ENCODE data around the gene ARID4A. TPM values are rescaled to one million over a fixed set of nuclear protein-coding genes. Genes with fewer than 3 reads are reported as not detected.

Gene ARID4A
- total and polyA plus RNA-seq, 2 donors (not counting 3 experiments of a cell fraction or from before 2014, with no cell fraction given), result 3.7 to 20.0 TPM

DNA sequence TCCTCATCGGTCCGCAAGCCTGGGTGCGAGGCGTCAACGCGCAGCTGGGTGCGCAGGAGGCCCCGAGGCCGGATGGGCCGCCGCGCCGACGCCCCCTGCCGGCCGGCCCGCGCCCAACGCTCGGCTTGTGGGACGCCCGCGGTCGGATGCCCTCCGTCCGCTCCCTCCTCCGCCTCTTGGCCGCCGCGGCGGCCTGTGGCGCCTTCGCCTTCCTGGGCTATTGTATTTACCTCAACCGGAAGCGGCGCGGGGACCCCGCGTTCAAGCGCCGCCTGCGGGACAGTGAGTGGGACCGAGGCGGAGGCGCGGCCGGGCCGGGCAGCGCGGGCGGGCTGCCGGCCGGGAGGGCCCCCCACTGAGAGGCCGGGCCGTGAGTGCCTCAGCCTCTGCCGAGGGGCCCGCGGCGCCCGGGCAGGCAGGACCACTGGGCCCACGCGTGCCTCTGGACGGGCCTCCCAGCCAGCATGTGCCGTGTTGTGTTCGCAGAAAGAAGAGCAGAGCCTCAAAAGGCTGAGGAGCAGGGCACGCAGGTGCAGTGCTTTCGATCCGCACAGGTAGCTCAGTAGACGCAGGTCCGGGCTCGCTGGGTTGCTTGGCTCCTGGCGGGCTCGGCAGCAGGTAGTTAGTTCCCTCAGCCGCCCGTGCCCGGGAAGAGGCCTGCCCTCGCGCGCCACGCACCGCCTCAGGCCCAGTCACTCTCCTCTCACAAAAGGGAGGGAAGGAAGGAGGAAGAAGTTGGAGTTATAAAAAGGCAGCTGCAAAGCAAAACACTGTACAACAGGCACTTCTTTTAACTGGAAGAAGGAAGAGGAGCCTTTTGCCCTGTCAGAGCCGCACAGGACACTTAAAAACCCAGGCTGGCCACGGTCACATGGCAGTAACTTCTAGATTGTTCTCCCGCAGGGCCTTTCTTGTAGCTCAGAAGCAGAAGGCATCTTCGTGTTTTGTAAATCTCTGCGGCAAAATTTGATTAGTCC, 97.7 kb downstream of the ARID4A start, which contains the start of gene TOMM20L:
Gene TOMM20L, plus strand, starts transcription at position 119 of the 977 bp plus-strand sequence. Its CDS starts 28 bp downstream, at position 147.
- Histone ChIP-seq H3K9ac (replicated peaks; ENCODE audit: extremely low read depth, insufficient read depth, low read length) (peak within 1 kb of the TSS; percentile 70), H3K4me1 (ENCODE audit: control insufficient read depth, extremely low read depth, insufficient read depth, low read length) (peaks cover 10% of the 10 kb centered on the region), H2AFZ (ENCODE audit: low read depth, low read length) (peak within 1 kb of the TSS; percentile 96), H3K79me2 (ENCODE audit: control insufficient read depth, insufficient read depth, low read length) (no peaks in the 10 kb centered on the region), H3K27me3 (ENCODE audit: control insufficient read depth in 2 of 2, insufficient read depth in 2 of 2, low read length in 2 of 2) (no peaks in the 10 kb centered on the region), H3K27ac (ENCODE audit: insufficient read depth, low read depth, low read length) (peak within 1 kb of the TSS; percentile 40), H3K9me3 (replicated peaks; ENCODE audit: control insufficient read depth, insufficient read depth, low read length) (no peaks in the 10 kb centered on the region), H4K20me1 (replicated peaks; ENCODE audit: control insufficient read depth, extremely low read depth, insufficient read depth, low read length) (no peaks in the 10 kb centered on the region), H3K4me2 (ENCODE audit: insufficient read depth, low read length) (peak within 1 kb of the TSS; percentile 75), H3K4me3 (replicated peaks in 1 of 3; ENCODE audit: insufficient read depth in 1 of 3, low read depth in 1 of 3, low read length in 3 of 3) (peak within 1 kb of the TSS; percentile 1 to 52 (median 51)), H3K9me1 (replicated peaks; ENCODE audit: control insufficient read depth, extremely low read depth, insufficient read depth, low read length) (no peaks in the 10 kb centered on the region), H3K36me3 (ENCODE audit: control insufficient read depth in 2 of 2, extremely low read depth in 1 of 2, insufficient read depth in 2 of 2, low read length in 2 of 2) (no peaks in the 10 kb centered on the region)
- TSS peak; percentile 24 for BruUV-seq (replicated peaks)
- intact Hi-C loops (cut with micrococcal nuclease) (loop anchor here (1.0 to 2.0 kb wide), 3 partner anchors 31 to 288 kb away; partner anchors contain the start of genes ARID4A, KIAA0586 and TIMM9), dilution Hi-C loops (cut with MboI; ENCODE audit: extremely low pct_ligation_motif_present, low sequenced_read_pairs) (no loop called here)
- FAIRE-seq, result peak; percentile 75
- peak; percentile 68 for DNase-seq (ENCODE audit: low read depth, low spot score)
- TF ChIP-seq GATA2 (IDR thresholded peaks at IDR 0.05; ENCODE audit: insufficient read depth, insufficient read length, low read depth, low read length) (no peak), CTCF (IDR thresholded peaks at IDR 0.05; ENCODE audit: extremely low read depth in 1 of 2, insufficient read depth in 1 of 2, low read depth in 1 of 2, low read length in 2 of 2) (peak; percentile 58 to 97), POLR2A (IDR thresholded peaks at IDR 0.05; ENCODE audit: low read depth, low read length) (peak; percentile 54), POLR2AphosphoS5 (IDR thresholded peaks at IDR 0.05; ENCODE audit: insufficient read depth, low read depth, low read length) (peak; percentile 81)
- POLR2A ChIA-PET, result no interaction called here
- CTCF ChIA-PET, result interaction anchor here (0.7 to 2.7 kb wide), 13 partner anchors 10 to 288 kb away, joined by 3 to 10 read pairs (median 3); partner anchors contain the start of genes ARID4A, KIAA0586 and TIMM9

All from endothelial cell of umbilical vein (primary cell).